Ishikawa (cell line): ENCODE data around the gene PLXNB3.
A peak's percentile ranks its signal among the peaks of the same experiment; 100 is the strongest.

ENCODE experiments used
- CEBPB ChIP-seq: IDR thresholded peaks from 2 replicates; pipeline ENCODE4 v1.6.1; 2012
- CREB1 ChIP-seq: IDR thresholded peaks from 2 replicates; pipeline ENCODE4 v1.6.1; 2012; ENCODE audit warnings: low read depth
- EP300 ChIP-seq: IDR thresholded peaks from 2 replicates; pipeline ENCODE4 v1.6.1; 2012; ENCODE audit warnings: borderline replicate concordance
- FOXM1 ChIP-seq: IDR thresholded peaks from 2 replicates; pipeline ENCODE4 v1.6.1; 2012; ENCODE audit warnings: low read depth, borderline replicate concordance
- TAF1 ChIP-seq: IDR thresholded peaks from 2 replicates; pipeline ENCODE4 v1.6.1; 2012; ENCODE audit warnings: low read depth, mild to moderate bottlenecking
- TCF12 ChIP-seq: IDR thresholded peaks from 2 replicates; pipeline ENCODE4 v1.6.1; 2012; ENCODE audit warnings: low read depth
- TEAD4 ChIP-seq: IDR thresholded peaks from 2 replicates; pipeline ENCODE4 v1.6.1; 2012
- YY1 ChIP-seq: IDR thresholded peaks from 2 replicates; pipeline ENCODE4 v1.6.1; 2012; ENCODE audit warnings: low read depth
- TF ChIP-seq, protein P1 (sequence below): IDR thresholded peaks from 2 replicates; pipeline ENCODE4 v1.6.1; 2012

DNA sequence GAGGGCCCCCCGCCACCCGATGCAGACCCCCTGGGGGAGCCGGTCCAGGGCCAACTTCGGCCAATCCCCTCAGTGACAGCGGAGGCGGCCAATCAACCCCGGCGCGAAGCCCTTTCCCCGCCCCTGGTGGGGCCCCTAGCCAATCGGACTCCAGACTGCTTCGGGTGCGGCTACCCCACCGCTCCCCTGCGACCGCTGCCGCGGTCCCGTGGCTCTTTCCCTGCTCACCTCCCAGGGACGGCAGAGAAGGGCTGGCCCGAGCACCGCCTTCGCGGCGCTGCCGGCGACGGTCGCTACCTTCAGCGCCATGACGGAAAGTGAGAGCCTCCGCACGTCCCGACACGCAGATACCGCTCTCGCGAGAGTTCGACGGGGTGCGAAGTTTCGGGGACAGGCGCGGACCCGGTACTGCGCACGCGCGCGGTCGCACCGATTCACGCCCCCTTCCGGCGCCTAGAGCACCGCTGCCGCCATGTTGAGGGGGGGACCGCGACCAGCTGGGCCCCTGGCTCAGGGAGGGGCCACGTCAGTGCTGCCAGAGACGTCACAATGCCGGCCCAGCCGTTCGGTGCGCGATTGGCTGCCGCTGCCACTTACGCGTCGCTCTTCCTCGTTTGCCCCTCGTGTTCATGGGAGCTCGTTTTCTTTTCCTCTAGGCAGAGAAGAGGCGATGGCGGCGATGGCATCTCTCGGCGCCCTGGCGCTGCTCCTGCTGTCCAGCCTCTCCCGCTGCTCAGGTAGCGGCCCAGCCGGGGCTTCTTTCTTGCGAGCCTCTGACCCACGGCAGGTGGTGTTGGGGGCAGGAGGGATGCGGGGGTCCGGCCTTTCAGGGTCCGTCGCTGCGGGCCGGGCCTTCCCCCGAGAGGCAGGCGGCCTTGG, 30.2 kb downstream of the PLXNB3 start, which contains the start of the genes IDH3G and SSR4:
- TF ChIP-seq EP300 = no peak
- TF ChIP-seq CEBPB = no peak
- TF ChIP-seq TAF1 = peak; percentile 62
- peak; percentile 91 for TF ChIP-seq YY1
- no peak for TF ChIP-seq FOXM1
- TF ChIP-seq TEAD4 = no peak
- peak; percentile 81 for TF ChIP-seq CREB1
- TF ChIP-seq TCF12 = no peak; the same call in 1 of the 2 replicates
- TF ChIP-seq, protein P1, sequence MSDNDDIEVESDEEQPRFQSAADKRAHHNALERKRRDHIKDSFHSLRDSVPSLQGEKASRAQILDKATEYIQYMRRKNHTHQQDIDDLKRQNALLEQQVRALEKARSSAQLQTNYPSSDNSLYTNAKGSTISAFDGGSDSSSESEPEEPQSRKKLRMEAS = peak; percentile 95
